A673 (cell line): ENCODE data around the gene MNAT1. TPM values are rescaled to one million over a fixed set of nuclear protein-coding genes. Genes with fewer than 3 reads are reported as not detected.

Source experiments
- BruUV-seq: library from RNA; stranded (reverse); fragments of 400-500 nt; replicated peaks from 2 replicates; lab custom pipeline; 2021; lab: Mats Ljungman, UMichigan
- CTCF ChIA-PET: fragments of 300-600 bp; sonication (Branson Sonifier 250); formaldehyde crosslinking; loops from one replicate; lab custom pipeline; 2022; ENCODE audit warnings: antibody characterized with exemption; lab: Charles Lee
- POLR2A ChIA-PET: fragments of 300-600 bp; sonication (Branson Sonifier 250); formaldehyde crosslinking; loops from one replicate; lab custom pipeline; 2022; ENCODE audit warnings: antibody characterized with exemption; ENCODE audit not compliant: low non-redundant PET; lab: Charles Lee
- DNase-seq: peaks from one replicate; pipeline ENCODE4 v3.0.0-alpha.2; 2015; ENCODE audit warnings: low spot score
- H3K27ac ChIP-seq: fragments of 200-600 bp; sonication (generic); 2 replicates; pipeline ENCODE4 v1.5.1; 2016; ENCODE audit warnings: mixed run types, low read depth, mild to moderate bottlenecking, mixed read lengths, antibody characterized with exemption, low read length; ENCODE audit not compliant: poor library complexity, severe bottlenecking
- H3K27me3 ChIP-seq: fragments of 200-600 bp; sonication (generic); replicated peaks from 2 replicates; pipeline ENCODE4 v1.6.1; 2017; ENCODE audit warnings: mixed run types, low read depth, mild to moderate bottlenecking, mixed read lengths, antibody characterized with exemption, low read length; ENCODE audit not compliant: insufficient read depth, poor library complexity
- H3K36me3 ChIP-seq: fragments of 200-600 bp; sonication (generic); 2 replicates; pipeline ENCODE4 v1.6.1; 2016; ENCODE audit warnings: mixed run types, mild to moderate bottlenecking, mixed read lengths, antibody characterized with exemption, low read length; ENCODE audit not compliant: insufficient read depth, poor library complexity, severe bottlenecking
- H3K4me1 ChIP-seq: fragments of 200-600 bp; sonication (generic); 2 replicates; pipeline ENCODE4 v1.6.1; 2017; ENCODE audit warnings: mixed run types, mild to moderate bottlenecking, mixed read lengths, antibody characterized with exemption, low read length; ENCODE audit not compliant: insufficient read depth, poor library complexity, severe bottlenecking
- H3K4me3 ChIP-seq: fragments of 200-600 bp; sonication (generic); 2 replicates; pipeline ENCODE4 v1.5.1; 2016; ENCODE audit warnings: low read depth, mixed run types, mild to moderate bottlenecking, mixed read lengths, low read length; ENCODE audit not compliant: poor library complexity, severe bottlenecking
- H3K9me3 ChIP-seq: fragments of 200-600 bp; sonication (generic); 2 replicates; pipeline ENCODE4 v1.6.1; 2016; ENCODE audit warnings: mixed run types, low read depth, mild to moderate bottlenecking, mixed read lengths, antibody characterized with exemption, low read length; ENCODE audit not compliant: poor library complexity, severe bottlenecking
- CTCF ChIP-seq: fragments of 300-800, 200-600 bp; sonication (generic); conservative IDR thresholded peaks from 2 replicates; pipeline ENCODE4 v1.5.1; 2017; ENCODE audit warnings: low read depth, mild to moderate bottlenecking, antibody characterized with exemption, low read length, moderate library complexity, mixed read lengths
- EZH2 ChIP-seq: fragments of 200-600 bp; sonication (generic); IDR thresholded peaks from 2 replicates; pipeline ENCODE4 v1.6.1; 2017; ENCODE audit warnings: borderline replicate concordance, low read depth, mild to moderate bottlenecking, mixed read lengths, antibody characterized with exemption, low read length; ENCODE audit not compliant: poor library complexity, severe bottlenecking
- intact Hi-C: fragments of 100-400 bp; cut with micrococcal nuclease; formaldehyde crosslinking; loops from one replicate; pipeline ENCODE4 v1.10.0; 2022; ENCODE audit not compliant: unreplicated experiment
- total RNA-seq: library from RNA; stranded (reverse); gene quantifications from 2 replicates; pipeline ENCODE4 v1.2.3, GENCODE V29; 2021

MNAT1 gene
- total RNA-seq, 1 experiment from 2014 or later: 70.9 TPM

GRCh38 chr14:60695327-60695726 is 39.2 kb upstream of the MNAT1 start:
- POLR2A ChIA-PET: no interaction called here
- H3K27ac ChIP-seq: no peak overlapping the region
- no peaks in the 10 kb centered on the region for H3K36me3 ChIP-seq
- BruUV-seq: no TSS peak
- DNase-seq: no peak
- no peaks in the 10 kb centered on the region for H3K9me3 ChIP-seq
- H3K4me3 ChIP-seq: no peak overlapping the region
- H3K27me3 ChIP-seq: no peaks in the 10 kb centered on the region
- no peak for TF ChIP-seq EZH2
- TF ChIP-seq CTCF: no peak
- CTCF ChIA-PET: no interaction called here
- intact Hi-C loops: no loop called here
- no peaks in the 10 kb centered on the region for H3K4me1 ChIP-seq

GRCh38 chr14:60700598-60700997 is 34.0 kb upstream of the MNAT1 start:
- no peak for DNase-seq
- no TSS peak for BruUV-seq
- Histone ChIP-seq H3K9me3 (peaks cover 9% of the 10 kb centered on the region), H3K4me1 (no peaks in the 10 kb centered on the region), H3K4me3 (no peak overlapping the region), H3K36me3 (no peaks in the 10 kb centered on the region), H3K27ac (no peak overlapping the region), H3K27me3 (no peaks in the 10 kb centered on the region)
- POLR2A ChIA-PET: no interaction called here
- CTCF ChIA-PET: interaction anchor here (0.6 kb wide), 1 partner anchor 11 kb away, joined by 5 read pairs; no protein-coding TSS in a partner anchor
- TF ChIP-seq EZH2: no peak
- TF ChIP-seq CTCF: no peak
- intact Hi-C loops: no loop called here

GRCh38 chr14:60705100-60705499 is 29.5 kb upstream of the MNAT1 start:
- ChIA-PET CTCF (no interaction called here), POLR2A (interaction anchor here (0.6 kb wide), 1 partner anchor 380 kb away, joined by 3 read pairs; no protein-coding TSS in a partner anchor)
- intact Hi-C loops: no loop called here
- BruUV-seq: no TSS peak
- H3K9me3 ChIP-seq: peaks cover 9% of the 10 kb centered on the region
- DNase-seq: no peak
- H3K27ac ChIP-seq: no peak overlapping the region
- TF ChIP-seq EZH2 (no peak), CTCF (no peak)
- no peaks in the 10 kb centered on the region for H3K36me3 ChIP-seq
- no peaks in the 10 kb centered on the region for H3K4me1 ChIP-seq
- H3K4me3 ChIP-seq: no peak overlapping the region
- H3K27me3 ChIP-seq: no peaks in the 10 kb centered on the region
